WTC11 (cell line): Measurements from ENCODE around the gene AK2. TPM values are rescaled to one million over a fixed set of nuclear protein-coding genes. Genes with fewer than 3 reads are reported as not detected.
A peak's percentile ranks its signal among the peaks of the same experiment; 100 is the strongest.

Experiments used
- ATAC-seq: fragments of 200-7000 bp; cut with Tn5 transposase; 2 replicates; pipeline ENCODE4 v1.10.0; 2021; ENCODE audit warnings: mild to moderate bottlenecking, moderate library complexity
- CTCF ChIA-PET: fragments of 300-600 bp; sonication (Branson Sonifier 250); formaldehyde crosslinking; loops from one replicate; lab custom pipeline; 2021; ENCODE audit warnings: antibody characterized with exemption; lab: Charles Lee
- POLR2A ChIA-PET: fragments of 350-600 bp; sonication (Branson Sonifier 250); formaldehyde crosslinking; loops from one replicate; lab custom pipeline; 2021; ENCODE audit warnings: antibody characterized with exemption; lab: Charles Lee
- DNase-seq: peaks from one replicate; pipeline ENCODE4 v3.0.0; 2021; ENCODE audit warnings: low spot score
- H3K27ac Mint-ChIP-seq: 2 replicates; pipeline ENCODE4 v1.8.0; 2021; ENCODE audit warnings: mixed read lengths
- H3K27me3 Mint-ChIP-seq: 2 replicates; pipeline ENCODE4 v1.8.0; 2021; ENCODE audit warnings: low read depth, mild to moderate bottlenecking, moderate library complexity, mixed read lengths
- H3K36me3 Mint-ChIP-seq: 2 replicates; pipeline ENCODE4 v1.8.0; 2021; ENCODE audit warnings: mixed read lengths
- H3K4me1 Mint-ChIP-seq: 2 replicates; pipeline ENCODE4 v1.8.0; 2022; ENCODE audit warnings: mixed read lengths
- H3K4me3 Mint-ChIP-seq: 2 replicates; pipeline ENCODE4 v1.8.0; 2021; ENCODE audit warnings: mild to moderate bottlenecking, moderate library complexity, mixed read lengths
- H3K9me3 Mint-ChIP-seq: 2 replicates; pipeline ENCODE4 v1.8.0; 2021; ENCODE audit warnings: mixed read lengths
- ESRRA ChIP-seq: sonication (generic); formaldehyde crosslinking; IDR thresholded peaks from 2 replicates; pipeline ENCODE4 v1.8.1; 2022; ENCODE audit warnings: mild to moderate bottlenecking, missing genetic modification reagents, borderline replicate concordance
- GTF2I ChIP-seq: fragments of 250-450 bp; sonication (Bioruptor Pico); conservative IDR thresholded peaks from 2 replicates; pipeline ENCODE4 v1.4.0; 2021; ENCODE audit warnings: mild to moderate bottlenecking
- JAZF1 ChIP-seq: fragments of 250-450 bp; sonication (Bioruptor Pico); IDR thresholded peaks from 2 replicates; pipeline ENCODE4 v1.9.0; 2021; ENCODE audit warnings: moderate library complexity, mild to moderate bottlenecking, inconsistent platforms
- NFATC4 ChIP-seq: fragments of 250-450 bp; sonication (Bioruptor Pico); IDR thresholded peaks from 2 replicates; pipeline ENCODE4 v1.9.0; 2021; ENCODE audit warnings: mild to moderate bottlenecking
- NFE2L1 ChIP-seq: sonication (generic); formaldehyde crosslinking; IDR thresholded peaks from 2 replicates; pipeline ENCODE4 v1.8.1; 2023; ENCODE audit warnings: missing genetic modification reagents
- NFYB ChIP-seq: sonication (generic); formaldehyde crosslinking; conservative IDR thresholded peaks from 2 replicates; pipeline ENCODE4 v1.8.0; 2022; ENCODE audit warnings: low read depth, missing genetic modification reagents
- NR2C2 ChIP-seq: sonication (generic); formaldehyde crosslinking; IDR thresholded peaks from 2 replicates; pipeline ENCODE4 v1.8.0; 2022; ENCODE audit warnings: mild to moderate bottlenecking, missing genetic modification reagents
- SMAD3 ChIP-seq: sonication (generic); formaldehyde crosslinking; IDR thresholded peaks from 2 replicates; pipeline ENCODE4 v1.8.0; 2022; ENCODE audit warnings: missing genetic modification reagents, mild to moderate bottlenecking, borderline replicate concordance
- TP53 ChIP-seq: sonication (generic); formaldehyde crosslinking; IDR thresholded peaks from 2 replicates; pipeline ENCODE4 v1.8.1; 2023; ENCODE audit warnings: mild to moderate bottlenecking, missing genetic modification reagents
- ZNF263 ChIP-seq: sonication (generic); formaldehyde crosslinking; IDR thresholded peaks from 2 replicates; pipeline ENCODE4 v1.8.1; 2022; ENCODE audit warnings: low read depth, mild to moderate bottlenecking, moderate library complexity, missing genetic modification reagents
- ZNF671 ChIP-seq: fragments of 250-450 bp; sonication (Bioruptor Pico); IDR thresholded peaks from 2 replicates; pipeline ENCODE4 v1.8.0; 2021; ENCODE audit warnings: mild to moderate bottlenecking
- total RNA-seq: library from RNA; stranded (reverse); gene quantifications from 3 replicates; pipeline ENCODE4 v1.2.3, GENCODE V29; 2021
- TF ChIP-seq, protein P1 (sequence below): sonication (generic); formaldehyde crosslinking; IDR thresholded peaks from 2 replicates; pipeline ENCODE4 v1.8.1; 2022; ENCODE audit warnings: mild to moderate bottlenecking, moderate library complexity, missing genetic modification reagents
- TF ChIP-seq, protein P2 (sequence below): sonication (generic); formaldehyde crosslinking; IDR thresholded peaks from 2 replicates; pipeline ENCODE4 v1.8.0; 2023; ENCODE audit warnings: missing genetic modification reagents, mild to moderate bottlenecking, borderline replicate concordance
- TF ChIP-seq, protein P3 (sequence below): sonication (generic); formaldehyde crosslinking; IDR thresholded peaks from 2 replicates; pipeline ENCODE4 v1.8.0; 2022; ENCODE audit warnings: mild to moderate bottlenecking, missing genetic modification reagents
- TF ChIP-seq, protein P4 (sequence below): sonication (generic); formaldehyde crosslinking; IDR thresholded peaks from 2 replicates; pipeline ENCODE4 v1.8.0; 2022; ENCODE audit warnings: mild to moderate bottlenecking, missing genetic modification reagents
- TF ChIP-seq, protein P5 (sequence below): sonication (generic); formaldehyde crosslinking; IDR thresholded peaks from 2 replicates; pipeline ENCODE4 v1.8.0; 2023; ENCODE audit warnings: mild to moderate bottlenecking, missing genetic modification reagents
- TF ChIP-seq, protein P6 (sequence below): fragments of 250-450 bp; sonication (Bioruptor Pico); IDR thresholded peaks from 2 replicates; pipeline ENCODE4 v2.1.2; 2022; ENCODE audit warnings: mild to moderate bottlenecking, moderate library complexity
- TF ChIP-seq, protein P7 (sequence below): sonication (generic); formaldehyde crosslinking; IDR thresholded peaks from 2 replicates; pipeline ENCODE4 v1.8.0; 2023; ENCODE audit warnings: missing genetic modification reagents

The AK2 gene
- total RNA-seq, 1 experiment from 2014 or later = 124 TPM

DNA sequence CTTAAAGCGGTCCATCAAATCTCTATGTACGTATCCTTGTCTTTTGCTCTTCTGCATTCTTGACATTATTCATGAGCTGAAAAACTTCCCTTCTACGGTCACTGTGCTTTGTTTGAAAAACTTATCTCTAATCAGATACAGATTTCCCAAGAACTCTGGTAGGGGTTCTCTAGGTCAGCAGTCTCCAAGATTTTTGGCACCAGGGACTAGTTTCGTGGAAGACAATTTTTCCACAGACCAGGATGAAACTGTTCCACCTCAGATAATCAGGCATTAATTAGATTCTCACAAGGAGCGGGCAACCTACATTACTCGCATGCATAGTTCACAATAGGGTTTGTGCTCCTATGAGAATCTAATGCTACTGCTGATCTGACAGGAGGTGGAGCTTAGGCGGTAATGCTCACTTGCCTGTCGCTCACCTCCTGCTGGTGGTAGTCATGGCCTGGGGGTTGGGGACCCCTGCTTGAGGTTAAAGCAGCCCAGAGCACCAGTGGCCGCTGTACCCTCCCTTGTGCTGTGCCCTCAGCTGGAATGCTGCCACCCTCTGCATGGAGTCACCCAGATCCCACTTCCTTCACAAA lies 30.8 kb downstream of the AK2 start:
- TF ChIP-seq NFYB (no peak), NFATC4 (CRISPR knock-in tag) (no peak), ZNF671 (CRISPR knock-in tag) (no peak), ZNF263 (CRISPR knock-in tag) (no peak), SMAD3 (CRISPR knock-in tag) (no peak)
- TF ChIP-seq, protein P1, sequence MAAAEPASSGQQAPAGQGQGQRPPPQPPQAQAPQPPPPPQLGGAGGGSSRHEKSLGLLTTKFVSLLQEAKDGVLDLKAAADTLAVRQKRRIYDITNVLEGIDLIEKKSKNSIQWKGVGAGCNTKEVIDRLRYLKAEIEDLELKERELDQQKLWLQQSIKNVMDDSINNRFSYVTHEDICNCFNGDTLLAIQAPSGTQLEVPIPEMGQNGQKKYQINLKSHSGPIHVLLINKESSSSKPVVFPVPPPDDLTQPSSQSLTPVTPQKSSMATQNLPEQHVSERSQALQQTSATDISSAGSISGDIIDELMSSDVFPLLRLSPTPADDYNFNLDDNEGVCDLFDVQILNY = no peak
- TF ChIP-seq, protein P2, sequence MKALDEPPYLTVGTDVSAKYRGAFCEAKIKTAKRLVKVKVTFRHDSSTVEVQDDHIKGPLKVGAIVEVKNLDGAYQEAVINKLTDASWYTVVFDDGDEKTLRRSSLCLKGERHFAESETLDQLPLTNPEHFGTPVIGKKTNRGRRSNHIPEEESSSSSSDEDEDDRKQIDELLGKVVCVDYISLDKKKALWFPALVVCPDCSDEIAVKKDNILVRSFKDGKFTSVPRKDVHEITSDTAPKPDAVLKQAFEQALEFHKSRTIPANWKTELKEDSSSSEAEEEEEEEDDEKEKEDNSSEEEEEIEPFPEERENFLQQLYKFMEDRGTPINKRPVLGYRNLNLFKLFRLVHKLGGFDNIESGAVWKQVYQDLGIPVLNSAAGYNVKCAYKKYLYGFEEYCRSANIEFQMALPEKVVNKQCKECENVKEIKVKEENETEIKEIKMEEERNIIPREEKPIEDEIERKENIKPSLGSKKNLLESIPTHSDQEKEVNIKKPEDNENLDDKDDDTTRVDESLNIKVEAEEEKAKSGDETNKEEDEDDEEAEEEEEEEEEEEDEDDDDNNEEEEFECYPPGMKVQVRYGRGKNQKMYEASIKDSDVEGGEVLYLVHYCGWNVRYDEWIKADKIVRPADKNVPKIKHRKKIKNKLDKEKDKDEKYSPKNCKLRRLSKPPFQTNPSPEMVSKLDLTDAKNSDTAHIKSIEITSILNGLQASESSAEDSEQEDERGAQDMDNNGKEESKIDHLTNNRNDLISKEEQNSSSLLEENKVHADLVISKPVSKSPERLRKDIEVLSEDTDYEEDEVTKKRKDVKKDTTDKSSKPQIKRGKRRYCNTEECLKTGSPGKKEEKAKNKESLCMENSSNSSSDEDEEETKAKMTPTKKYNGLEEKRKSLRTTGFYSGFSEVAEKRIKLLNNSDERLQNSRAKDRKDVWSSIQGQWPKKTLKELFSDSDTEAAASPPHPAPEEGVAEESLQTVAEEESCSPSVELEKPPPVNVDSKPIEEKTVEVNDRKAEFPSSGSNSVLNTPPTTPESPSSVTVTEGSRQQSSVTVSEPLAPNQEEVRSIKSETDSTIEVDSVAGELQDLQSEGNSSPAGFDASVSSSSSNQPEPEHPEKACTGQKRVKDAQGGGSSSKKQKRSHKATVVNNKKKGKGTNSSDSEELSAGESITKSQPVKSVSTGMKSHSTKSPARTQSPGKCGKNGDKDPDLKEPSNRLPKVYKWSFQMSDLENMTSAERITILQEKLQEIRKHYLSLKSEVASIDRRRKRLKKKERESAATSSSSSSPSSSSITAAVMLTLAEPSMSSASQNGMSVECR (CRISPR knock-in tag) = no peak
- TF ChIP-seq, protein P3, sequence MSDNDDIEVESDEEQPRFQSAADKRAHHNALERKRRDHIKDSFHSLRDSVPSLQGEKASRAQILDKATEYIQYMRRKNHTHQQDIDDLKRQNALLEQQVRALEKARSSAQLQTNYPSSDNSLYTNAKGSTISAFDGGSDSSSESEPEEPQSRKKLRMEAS (CRISPR knock-in tag) = no peak
- H3K36me3 Mint-ChIP-seq = peaks cover 18% of the 10 kb centered on the region
- no peak overlapping the region for H3K27ac Mint-ChIP-seq
- ChIA-PET POLR2A (no interaction called here), CTCF (interaction anchor here (0.7 to 3.0 kb wide), 6 partner anchors 7 to 80 kb away, joined by 3 to 29 read pairs (median 6); partner anchors contain the start of gene RNF19B)
- DNase-seq (no peak), ATAC-seq (peak; percentile 39)
- H3K4me1 Mint-ChIP-seq = peaks cover 23% of the 10 kb centered on the region
- H3K27me3 Mint-ChIP-seq = no peaks in the 10 kb centered on the region
- no peaks in the 10 kb centered on the region for H3K9me3 Mint-ChIP-seq
- H3K4me3 Mint-ChIP-seq = no peak overlapping the region

DNA sequence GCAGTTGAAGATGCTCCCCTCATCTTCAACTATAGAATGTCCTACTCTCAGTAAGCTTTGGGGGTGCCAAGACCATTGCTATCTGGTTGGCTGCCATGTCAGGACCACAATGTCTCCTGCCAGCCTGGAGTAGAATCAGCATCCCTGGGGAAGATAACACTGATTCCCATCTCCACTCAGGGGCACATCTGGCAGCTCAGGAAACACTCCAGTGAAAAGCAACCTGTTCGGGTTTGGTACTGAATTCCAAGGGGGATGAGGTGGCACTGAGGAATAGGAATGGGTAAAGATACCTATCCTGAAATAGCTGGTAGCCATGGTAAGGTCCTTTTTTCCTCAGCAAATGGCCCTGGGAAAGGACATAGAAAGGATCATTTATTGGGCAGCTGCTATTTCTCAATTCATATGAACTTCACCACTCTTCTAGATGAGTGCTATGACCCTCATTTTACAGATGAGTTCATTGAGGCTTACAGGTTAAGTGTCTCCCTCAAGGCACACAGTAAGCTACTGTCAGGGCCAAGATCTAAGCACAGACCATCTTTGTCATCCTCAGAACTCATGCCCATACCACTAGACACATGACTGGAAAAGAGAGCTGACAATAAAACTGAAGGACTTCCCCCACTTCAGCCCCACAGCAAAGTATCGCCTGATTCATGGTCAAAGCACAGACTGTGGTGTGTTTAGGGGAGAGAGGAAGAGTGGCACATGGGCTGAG lies 31.4 kb downstream of the AK2 start:
- POLR2A ChIA-PET = interaction anchor here (0.6 kb wide), 1 partner anchor 12 kb away, joined by 3 read pairs; no protein-coding TSS in a partner anchor
- H3K27me3 Mint-ChIP-seq = no peaks in the 10 kb centered on the region
- CTCF ChIA-PET = interaction anchor here (0.7 to 3.0 kb wide), 3 partner anchors 14 to 81 kb away, joined by 3 to 29 read pairs (median 4); no protein-coding TSS in a partner anchor
- no peaks in the 10 kb centered on the region for H3K9me3 Mint-ChIP-seq
- no peak overlapping the region for H3K27ac Mint-ChIP-seq
- DNase-seq (no peak), ATAC-seq (no peak)
- peaks cover 13% of the 10 kb centered on the region for H3K36me3 Mint-ChIP-seq
- TF ChIP-seq, protein P4, sequence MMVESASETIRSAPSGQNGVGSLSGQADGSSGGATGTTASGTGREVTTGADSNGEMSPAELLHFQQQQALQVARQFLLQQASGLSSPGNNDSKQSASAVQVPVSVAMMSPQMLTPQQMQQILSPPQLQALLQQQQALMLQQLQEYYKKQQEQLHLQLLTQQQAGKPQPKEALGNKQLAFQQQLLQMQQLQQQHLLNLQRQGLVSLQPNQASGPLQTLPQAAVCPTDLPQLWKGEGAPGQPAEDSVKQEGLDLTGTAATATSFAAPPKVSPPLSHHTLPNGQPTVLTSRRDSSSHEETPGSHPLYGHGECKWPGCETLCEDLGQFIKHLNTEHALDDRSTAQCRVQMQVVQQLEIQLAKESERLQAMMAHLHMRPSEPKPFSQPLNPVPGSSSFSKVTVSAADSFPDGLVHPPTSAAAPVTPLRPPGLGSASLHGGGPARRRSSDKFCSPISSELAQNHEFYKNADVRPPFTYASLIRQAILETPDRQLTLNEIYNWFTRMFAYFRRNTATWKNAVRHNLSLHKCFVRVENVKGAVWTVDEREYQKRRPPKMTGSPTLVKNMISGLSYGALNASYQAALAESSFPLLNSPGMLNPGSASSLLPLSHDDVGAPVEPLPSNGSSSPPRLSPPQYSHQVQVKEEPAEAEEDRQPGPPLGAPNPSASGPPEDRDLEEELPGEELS (CRISPR knock-in tag) = no peak
- TF ChIP-seq ESRRA (CRISPR knock-in tag) = no peak
- TF ChIP-seq NFYB = no peak
- TF ChIP-seq, protein P5, sequence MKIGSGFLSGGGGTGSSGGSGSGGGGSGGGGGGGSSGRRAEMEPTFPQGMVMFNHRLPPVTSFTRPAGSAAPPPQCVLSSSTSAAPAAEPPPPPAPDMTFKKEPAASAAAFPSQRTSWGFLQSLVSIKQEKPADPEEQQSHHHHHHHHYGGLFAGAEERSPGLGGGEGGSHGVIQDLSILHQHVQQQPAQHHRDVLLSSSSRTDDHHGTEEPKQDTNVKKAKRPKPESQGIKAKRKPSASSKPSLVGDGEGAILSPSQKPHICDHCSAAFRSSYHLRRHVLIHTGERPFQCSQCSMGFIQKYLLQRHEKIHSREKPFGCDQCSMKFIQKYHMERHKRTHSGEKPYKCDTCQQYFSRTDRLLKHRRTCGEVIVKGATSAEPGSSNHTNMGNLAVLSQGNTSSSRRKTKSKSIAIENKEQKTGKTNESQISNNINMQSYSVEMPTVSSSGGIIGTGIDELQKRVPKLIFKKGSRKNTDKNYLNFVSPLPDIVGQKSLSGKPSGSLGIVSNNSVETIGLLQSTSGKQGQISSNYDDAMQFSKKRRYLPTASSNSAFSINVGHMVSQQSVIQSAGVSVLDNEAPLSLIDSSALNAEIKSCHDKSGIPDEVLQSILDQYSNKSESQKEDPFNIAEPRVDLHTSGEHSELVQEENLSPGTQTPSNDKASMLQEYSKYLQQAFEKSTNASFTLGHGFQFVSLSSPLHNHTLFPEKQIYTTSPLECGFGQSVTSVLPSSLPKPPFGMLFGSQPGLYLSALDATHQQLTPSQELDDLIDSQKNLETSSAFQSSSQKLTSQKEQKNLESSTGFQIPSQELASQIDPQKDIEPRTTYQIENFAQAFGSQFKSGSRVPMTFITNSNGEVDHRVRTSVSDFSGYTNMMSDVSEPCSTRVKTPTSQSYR (CRISPR knock-in tag) = no peak
- no peak for TF ChIP-seq GTF2I (CRISPR knock-in tag)
- TF ChIP-seq ZNF671 (CRISPR knock-in tag) = no peak
- no peak for TF ChIP-seq NR2C2 (CRISPR knock-in tag)
- TF ChIP-seq TP53 (CRISPR knock-in tag) = no peak
- TF ChIP-seq, protein P6, sequence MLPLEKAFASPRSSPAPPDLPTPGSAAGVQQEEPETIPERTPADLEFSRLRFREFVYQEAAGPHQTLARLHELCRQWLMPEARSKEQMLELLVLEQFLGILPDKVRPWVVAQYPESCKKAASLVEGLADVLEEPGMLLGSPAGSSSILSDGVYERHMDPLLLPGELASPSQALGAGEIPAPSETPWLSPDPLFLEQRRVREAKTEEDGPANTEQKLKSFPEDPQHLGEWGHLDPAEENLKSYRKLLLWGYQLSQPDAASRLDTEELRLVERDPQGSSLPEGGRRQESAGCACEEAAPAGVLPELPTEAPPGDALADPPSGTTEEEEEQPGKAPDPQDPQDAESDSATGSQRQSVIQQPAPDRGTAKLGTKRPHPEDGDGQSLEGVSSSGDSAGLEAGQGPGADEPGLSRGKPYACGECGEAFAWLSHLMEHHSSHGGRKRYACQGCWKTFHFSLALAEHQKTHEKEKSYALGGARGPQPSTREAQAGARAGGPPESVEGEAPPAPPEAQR (CRISPR knock-in tag) = no peak
- no peak for TF ChIP-seq NFE2L1 (CRISPR knock-in tag)
- no peak for TF ChIP-seq JAZF1
- TF ChIP-seq, protein P7, sequence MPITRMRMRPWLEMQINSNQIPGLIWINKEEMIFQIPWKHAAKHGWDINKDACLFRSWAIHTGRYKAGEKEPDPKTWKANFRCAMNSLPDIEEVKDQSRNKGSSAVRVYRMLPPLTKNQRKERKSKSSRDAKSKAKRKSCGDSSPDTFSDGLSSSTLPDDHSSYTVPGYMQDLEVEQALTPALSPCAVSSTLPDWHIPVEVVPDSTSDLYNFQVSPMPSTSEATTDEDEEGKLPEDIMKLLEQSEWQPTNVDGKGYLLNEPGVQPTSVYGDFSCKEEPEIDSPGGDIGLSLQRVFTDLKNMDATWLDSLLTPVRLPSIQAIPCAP (CRISPR knock-in tag) = no peak
- H3K4me1 Mint-ChIP-seq = peaks cover 29% of the 10 kb centered on the region
- H3K4me3 Mint-ChIP-seq = no peak overlapping the region
